ENCODE results near the gene CHN2. TPM values are rescaled to one million over a fixed set of nuclear protein-coding genes. Genes with fewer than 3 reads are reported as not detected.

Gene CHN2
- total RNA-seq, 6 donors from 2014 or later = 6.2 to 13.7 (median 11.2) TPM

DNA sequence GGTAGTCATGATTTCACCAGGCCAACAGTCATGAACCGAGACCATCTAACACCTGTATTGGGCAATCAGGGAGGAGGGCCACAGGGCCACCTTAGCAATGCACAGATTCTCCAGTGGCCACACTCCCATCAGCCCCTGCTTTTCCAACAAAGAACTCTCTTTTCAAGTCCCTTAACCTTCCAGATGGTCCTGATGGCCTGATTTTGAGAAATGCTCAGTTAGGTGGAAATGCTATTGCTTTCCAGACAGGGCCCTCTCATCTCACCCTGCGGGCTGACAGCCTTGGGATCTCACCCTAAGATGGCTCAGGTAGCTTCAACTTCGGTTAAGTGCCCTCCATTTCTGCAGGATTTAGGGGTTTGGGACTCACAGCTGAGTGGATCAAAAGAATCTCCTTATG is 237.1 kb downstream of the CHN2 start:
- H3K4me3 ChIP-seq = no peak overlapping the region
- no peak overlapping the region for H3K27ac ChIP-seq
- no peaks in the 10 kb centered on the region for H3K9me3 ChIP-seq
- TF ChIP-seq, protein P1, sequence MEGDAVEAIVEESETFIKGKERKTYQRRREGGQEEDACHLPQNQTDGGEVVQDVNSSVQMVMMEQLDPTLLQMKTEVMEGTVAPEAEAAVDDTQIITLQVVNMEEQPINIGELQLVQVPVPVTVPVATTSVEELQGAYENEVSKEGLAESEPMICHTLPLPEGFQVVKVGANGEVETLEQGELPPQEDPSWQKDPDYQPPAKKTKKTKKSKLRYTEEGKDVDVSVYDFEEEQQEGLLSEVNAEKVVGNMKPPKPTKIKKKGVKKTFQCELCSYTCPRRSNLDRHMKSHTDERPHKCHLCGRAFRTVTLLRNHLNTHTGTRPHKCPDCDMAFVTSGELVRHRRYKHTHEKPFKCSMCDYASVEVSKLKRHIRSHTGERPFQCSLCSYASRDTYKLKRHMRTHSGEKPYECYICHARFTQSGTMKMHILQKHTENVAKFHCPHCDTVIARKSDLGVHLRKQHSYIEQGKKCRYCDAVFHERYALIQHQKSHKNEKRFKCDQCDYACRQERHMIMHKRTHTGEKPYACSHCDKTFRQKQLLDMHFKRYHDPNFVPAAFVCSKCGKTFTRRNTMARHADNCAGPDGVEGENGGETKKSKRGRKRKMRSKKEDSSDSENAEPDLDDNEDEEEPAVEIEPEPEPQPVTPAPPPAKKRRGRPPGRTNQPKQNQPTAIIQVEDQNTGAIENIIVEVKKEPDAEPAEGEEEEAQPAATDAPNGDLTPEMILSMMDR (IDR thresholded peaks at IDR 0.05) = no peak
- TF ChIP-seq POLR2AphosphoS5 (IDR thresholded peaks at IDR 0.05) (no peak), POLR2A (IDR thresholded peaks at IDR 0.05) (no peak), EP300 (IDR thresholded peaks at IDR 0.05) (no peak)
- no peaks in the 10 kb centered on the region for H3K27me3 ChIP-seq
- 93 to 100% methylated on average over 3 of the region's 3 CpGs for WGBS, 2 donors
- no peaks in the 10 kb centered on the region for H3K36me3 ChIP-seq
- no peak for DNase-seq
- ATAC-seq (ENCODE audit: low FRiP score in 2 of 2) = no peak
- no peaks in the 10 kb centered on the region for H3K4me1 ChIP-seq

DNA sequence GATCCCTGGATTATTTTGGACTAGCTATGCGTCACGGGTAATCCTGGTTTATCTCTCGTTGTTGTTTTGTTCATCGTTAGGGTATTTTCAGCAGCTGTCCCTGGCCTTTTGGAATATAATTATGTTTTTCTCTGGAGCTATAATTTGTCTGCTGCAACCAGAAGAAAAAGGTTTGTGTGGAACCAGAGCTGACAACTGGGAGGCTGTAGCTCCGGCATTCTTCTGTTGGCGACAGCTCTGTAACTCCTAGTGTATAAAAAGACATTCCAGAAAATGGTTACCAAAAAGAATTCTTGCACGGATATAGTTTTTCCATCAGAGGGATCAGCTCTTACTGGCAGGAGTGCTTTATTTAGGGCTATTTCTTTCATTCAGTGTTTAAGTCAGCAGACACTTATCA is 238.1 kb downstream of the CHN2 start:
- Histone ChIP-seq H3K4me3 (no peak overlapping the region), H3K27me3 (no peaks in the 10 kb centered on the region), H3K27ac (no peak overlapping the region), H3K9me3 (no peaks in the 10 kb centered on the region), H3K36me3 (no peaks in the 10 kb centered on the region), H3K4me1 (no peaks in the 10 kb centered on the region)
- no peak for TF ChIP-seq POLR2A (IDR thresholded peaks at IDR 0.05)
- no peak for TF ChIP-seq EP300 (IDR thresholded peaks at IDR 0.05)
- no peak for TF ChIP-seq POLR2AphosphoS5 (IDR thresholded peaks at IDR 0.05)
- no peak for ATAC-seq (ENCODE audit: low FRiP score in 2 of 2)
- no peak for DNase-seq
- WGBS, 2 donors = 89 to 94% methylated on average over 7 of the region's 7 CpGs

DNA sequence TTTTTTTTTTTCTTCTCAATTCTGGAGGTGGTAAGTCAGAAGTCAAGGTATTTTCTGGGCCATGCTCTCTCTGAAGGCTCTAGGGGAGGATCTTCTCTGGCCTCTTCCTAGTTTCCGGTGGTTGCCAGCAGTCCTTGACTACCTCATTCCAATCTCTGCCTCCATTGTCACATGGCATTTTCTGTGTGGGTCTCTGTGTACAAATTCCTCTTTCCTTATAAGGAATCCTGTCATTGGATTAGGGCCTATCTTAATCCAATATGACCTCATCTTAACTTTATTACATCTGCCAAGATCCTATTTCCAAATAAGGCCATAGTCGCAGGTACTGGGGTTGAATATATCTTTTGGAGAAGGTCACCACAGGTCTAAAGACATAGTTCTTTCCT is 239.8 kb downstream of the CHN2 start:
- Histone ChIP-seq H3K9me3 (no peaks in the 10 kb centered on the region), H3K27me3 (no peaks in the 10 kb centered on the region), H3K27ac (no peak overlapping the region), H3K36me3 (no peaks in the 10 kb centered on the region), H3K4me3 (no peak overlapping the region), H3K4me1 (no peaks in the 10 kb centered on the region)
- 94 to 97% methylated on average over 2 of the region's 2 CpGs for WGBS, 2 donors
- DNase-seq (no peak), ATAC-seq (ENCODE audit: low FRiP score in 2 of 2) (no peak)
- TF ChIP-seq EP300 (IDR thresholded peaks at IDR 0.05) (no peak), POLR2A (IDR thresholded peaks at IDR 0.05) (no peak)
- TF ChIP-seq, protein P1 (IDR thresholded peaks at IDR 0.05) = no peak

DNA sequence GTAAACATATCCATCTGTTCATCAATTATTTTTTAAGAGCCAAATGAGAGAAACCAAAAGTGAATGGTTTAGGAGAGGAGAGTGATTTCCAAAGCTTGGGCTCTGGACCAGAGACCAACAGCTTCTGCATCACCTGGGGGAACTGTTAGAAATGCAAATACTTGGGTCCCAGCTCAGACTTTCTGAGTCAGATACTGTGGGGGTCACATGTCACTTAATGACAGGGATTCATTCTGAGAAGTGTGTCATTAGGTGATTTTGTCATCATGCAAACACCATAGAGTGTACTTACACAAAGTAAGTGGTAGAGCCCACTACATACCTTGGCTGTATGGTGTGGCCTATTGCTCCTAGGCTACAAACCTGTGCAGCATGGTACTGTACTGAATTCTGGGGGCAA is 240.6 kb downstream of the CHN2 start:
- Histone ChIP-seq H3K27me3 (no peaks in the 10 kb centered on the region), H3K27ac (no peak overlapping the region), H3K36me3 (no peaks in the 10 kb centered on the region), H3K4me3 (no peak overlapping the region), H3K9me3 (no peaks in the 10 kb centered on the region), H3K4me1 (no peaks in the 10 kb centered on the region)
- ATAC-seq (ENCODE audit: low FRiP score in 2 of 2) = no peak
- TF ChIP-seq, protein P1 (IDR thresholded peaks at IDR 0.05) = no peak
- TF ChIP-seq POLR2A (IDR thresholded peaks at IDR 0.05) (no peak), POLR2AphosphoS5 (IDR thresholded peaks at IDR 0.05) (no peak), EP300 (IDR thresholded peaks at IDR 0.05) (no peak)
- DNase-seq = no peak

DNA sequence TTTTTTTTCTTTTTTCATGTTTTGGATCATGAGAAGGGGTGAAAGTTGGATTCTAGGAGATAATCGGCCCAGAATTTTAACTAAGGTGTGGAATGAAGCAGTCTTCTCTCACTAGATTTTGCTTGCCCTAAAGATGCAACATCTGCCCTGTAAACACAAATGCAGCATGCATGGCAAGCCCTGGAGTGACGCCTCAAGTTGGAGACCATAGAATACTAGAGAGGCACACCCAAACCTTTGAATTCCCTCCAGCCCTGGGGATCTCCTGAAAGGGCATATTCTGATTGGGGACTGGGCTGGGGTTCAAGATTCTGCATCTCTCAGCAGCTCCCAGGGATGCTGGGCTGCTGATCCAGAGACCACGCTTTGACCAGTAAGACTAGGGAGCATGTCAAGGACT is 241.3 kb downstream of the CHN2 start:
- Histone ChIP-seq H3K4me3 (no peak overlapping the region), H3K9me3 (no peaks in the 10 kb centered on the region), H3K36me3 (no peaks in the 10 kb centered on the region), H3K27me3 (no peaks in the 10 kb centered on the region), H3K4me1 (no peaks in the 10 kb centered on the region), H3K27ac (no peak overlapping the region)
- 89 to 90% methylated on average over 3 of the region's 3 CpGs for WGBS, 2 donors
- no peak for TF ChIP-seq EP300 (IDR thresholded peaks at IDR 0.05)
- TF ChIP-seq POLR2A (IDR thresholded peaks at IDR 0.05) = no peak
- no peak for TF ChIP-seq POLR2AphosphoS5 (IDR thresholded peaks at IDR 0.05)
- TF ChIP-seq, protein P1 (IDR thresholded peaks at IDR 0.05) = no peak
- no peak for ATAC-seq (ENCODE audit: low FRiP score in 2 of 2)
- DNase-seq = no peak

Measured in upper lobe of left lung (tissue), 6 donors.